ENCODE data around the gene OBSCN. TPM values are rescaled to one million over a fixed set of nuclear protein-coding genes. Genes with fewer than 3 reads are reported as not detected.

OBSCN gene
- total and polyA plus RNA-seq, 2 of the 4 experiments (the other 2 are of a cell fraction): 4.1 to 9.5 TPM

DNA sequence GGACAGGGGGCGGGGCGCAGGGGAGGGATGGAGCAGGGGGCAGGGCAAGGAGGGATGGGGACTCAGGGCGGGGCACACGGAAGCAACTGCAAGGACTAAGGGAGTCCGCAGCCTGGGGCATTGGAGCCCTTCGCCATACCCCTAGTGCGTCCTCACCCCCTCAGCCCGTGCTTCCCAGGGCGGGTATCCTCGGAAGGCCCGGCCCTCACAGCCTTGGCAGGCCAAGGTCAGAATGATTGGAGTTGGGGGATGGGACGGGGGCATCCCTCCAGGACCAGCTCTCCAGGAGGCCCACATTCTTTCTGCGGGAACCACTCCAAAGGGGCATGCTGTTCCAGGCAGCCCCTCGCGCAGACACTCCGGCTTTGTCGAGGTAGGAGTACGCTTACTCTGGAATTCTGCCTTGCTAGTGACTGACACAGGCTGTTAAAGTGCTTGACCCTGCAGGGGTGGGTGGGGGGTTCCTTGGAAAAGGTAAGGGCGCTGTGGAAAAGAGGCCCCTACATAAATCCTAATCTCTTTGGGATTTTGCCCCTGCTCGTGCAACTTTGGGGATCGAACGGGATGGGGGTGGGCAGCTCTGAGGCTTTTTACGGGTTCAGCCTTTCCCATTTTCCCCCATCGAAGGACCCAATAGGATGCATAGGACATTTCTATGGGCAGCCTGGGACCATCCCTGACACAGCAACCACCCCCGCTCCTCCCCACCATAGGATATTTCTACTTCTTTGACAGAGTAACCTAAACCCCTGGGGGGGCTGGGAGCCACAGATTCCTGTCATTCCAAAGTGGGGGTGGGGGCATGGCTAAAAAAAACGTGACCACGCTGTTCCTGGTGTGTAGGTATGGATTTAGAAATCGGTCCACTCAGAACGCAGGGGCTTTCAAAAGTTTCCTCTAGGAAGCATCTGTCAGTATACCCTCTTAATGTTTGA lies 199.5 kb downstream of the OBSCN start:
- Histone ChIP-seq H3K36me3 (ENCODE audit: control insufficient read depth, insufficient read depth, low read length) (peaks cover 26% of the 10 kb centered on the region), H4K5ac (ENCODE audit: low read depth, low read length) (peak overlapping the region; percentile 41), H3K27me3 (ENCODE audit: control insufficient read depth, insufficient read depth, low read length) (no peaks in the 10 kb centered on the region), H2AFZ (replicated peaks; ENCODE audit: low read length, poor library complexity) (peak overlapping the region; percentile 90), H3K9me3 (ENCODE audit: control insufficient read depth, insufficient read depth, low read length) (no peaks in the 10 kb centered on the region), H3K9ac (ENCODE audit: low read depth, low read length) (peak overlapping the region; percentile 70), H3K27ac (ENCODE audit: insufficient read depth, low read length) (peak overlapping the region; percentile 59), H2BK5ac (ENCODE audit: low read depth, low read length, poor library complexity, severe bottlenecking) (peak overlapping the region; percentile 51), H2BK120ac (ENCODE audit: low read depth, low read length) (peak overlapping the region; percentile 42), H3K4ac (ENCODE audit: low read depth, low read length) (peak overlapping the region; percentile 94), H2BK15ac (ENCODE audit: low read depth, low read length) (no peak overlapping the region; the same call in 2 of the 3 replicates), H4K8ac (ENCODE audit: low read depth in 2 of 2, low read length in 2 of 2) (peak overlapping the region; percentile 53 to 80), H3K4me2 (ENCODE audit: low read depth, low read length) (peak overlapping the region; percentile 86), H2AK9ac (replicated peaks; ENCODE audit: low read depth, low read length, poor library complexity) (peak overlapping the region; percentile 98), H3K4me3 (ENCODE audit: insufficient read depth, low read depth, low read length) (peak overlapping the region; percentile 73), H2AK5ac (ENCODE audit: low read depth, low read length) (peak overlapping the region; percentile 80), H3K79me1 (ENCODE audit: low read depth in 1 of 2, low read length in 2 of 2) (peaks cover 26 to 79% of the 10 kb centered on the region in 2 experiments), H4K91ac (ENCODE audit: insufficient read depth, low read depth, low read length) (peak overlapping the region; percentile 87), H2BK20ac (ENCODE audit: low read depth, low read length) (0 out of 2 replicates have a peak overlapping the region, but pooled peaks have one; percentile 5), H3K18ac (ENCODE audit: low read depth, low read length) (peak overlapping the region; percentile 6), H4K20me1 (ENCODE audit: insufficient read depth, low read length) (peaks cover 44% of the 10 kb centered on the region), H3K23ac (ENCODE audit: low read depth, low read length) (peak overlapping the region; percentile 87), H3K4me1 (ENCODE audit: control insufficient read depth, insufficient read depth, low read length) (peaks cover 17% of the 10 kb centered on the region), H3K9me1 (ENCODE audit: insufficient read depth, low read length) (peaks cover 19% of the 10 kb centered on the region), H3K14ac (replicated peaks; ENCODE audit: low read depth, low read length) (peak overlapping the region; percentile 90), H3K56ac (ENCODE audit: extremely low read depth, insufficient read depth, low read length) (peak overlapping the region; percentile 79)
- 0% methylated on average over 5 of the region's 29 CpGs; no CpG with 5 or more reads in 1 of the 2 experiments for WGBS, 2 experiments (ENCODE audit: extremely low coverage in 2 of 2, insufficient read length in 1 of 2)
- intact Hi-C loops (cut with micrococcal nuclease): loop anchor here (1.0 kb wide), 1 partner anchor 50 kb away; a partner anchor contains a TSS
- TF ChIP-seq RAD21 (IDR thresholded peaks at IDR 0.05; ENCODE audit: low read length) (no peak), MAZ (IDR thresholded peaks at IDR 0.05; ENCODE audit: borderline replicate concordance, low read depth, low read length) (peak; percentile 38; the same call in 1 of the 2 replicates), BHLHE40 (IDR thresholded peaks at IDR 0.05; ENCODE audit: low read depth, low read length) (peak; percentile 58; the same call in 1 of the 2 replicates), CEBPB (IDR thresholded peaks at IDR 0.05; ENCODE audit: low read depth, low read length) (no peak), POLR2A (IDR thresholded peaks at IDR 0.05; ENCODE audit: low read depth, low read length) (no peak), RCOR1 (IDR thresholded peaks at IDR 0.05; ENCODE audit: insufficient replicate concordance, low read length) (no peak), MAFK (IDR thresholded peaks at IDR 0.05; ENCODE audit: low read depth, low read length) (no peak), RFX5 (IDR thresholded peaks at IDR 0.05; ENCODE audit: low read depth, low read length) (no peak), NFE2L2 (IDR thresholded peaks at IDR 0.05; ENCODE audit: low read depth, low read length) (no peak), FOS (IDR thresholded peaks at IDR 0.05; ENCODE audit: low read depth, low read length) (no peak), MXI1 (IDR thresholded peaks at IDR 0.05; ENCODE audit: borderline replicate concordance, low read depth, low read length) (no peak), CHD1 (IDR thresholded peaks at IDR 0.05; ENCODE audit: low read depth, low read length) (no peak), SMC3 (IDR thresholded peaks at IDR 0.05; ENCODE audit: low read depth, low read length) (no peak)
- TF ChIP-seq, protein P1, sequence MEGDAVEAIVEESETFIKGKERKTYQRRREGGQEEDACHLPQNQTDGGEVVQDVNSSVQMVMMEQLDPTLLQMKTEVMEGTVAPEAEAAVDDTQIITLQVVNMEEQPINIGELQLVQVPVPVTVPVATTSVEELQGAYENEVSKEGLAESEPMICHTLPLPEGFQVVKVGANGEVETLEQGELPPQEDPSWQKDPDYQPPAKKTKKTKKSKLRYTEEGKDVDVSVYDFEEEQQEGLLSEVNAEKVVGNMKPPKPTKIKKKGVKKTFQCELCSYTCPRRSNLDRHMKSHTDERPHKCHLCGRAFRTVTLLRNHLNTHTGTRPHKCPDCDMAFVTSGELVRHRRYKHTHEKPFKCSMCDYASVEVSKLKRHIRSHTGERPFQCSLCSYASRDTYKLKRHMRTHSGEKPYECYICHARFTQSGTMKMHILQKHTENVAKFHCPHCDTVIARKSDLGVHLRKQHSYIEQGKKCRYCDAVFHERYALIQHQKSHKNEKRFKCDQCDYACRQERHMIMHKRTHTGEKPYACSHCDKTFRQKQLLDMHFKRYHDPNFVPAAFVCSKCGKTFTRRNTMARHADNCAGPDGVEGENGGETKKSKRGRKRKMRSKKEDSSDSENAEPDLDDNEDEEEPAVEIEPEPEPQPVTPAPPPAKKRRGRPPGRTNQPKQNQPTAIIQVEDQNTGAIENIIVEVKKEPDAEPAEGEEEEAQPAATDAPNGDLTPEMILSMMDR (conservative IDR thresholded peaks at IDR 0.05; ENCODE audit: low read depth, low read length): no peak
- TF ChIP-seq, protein P2, sequence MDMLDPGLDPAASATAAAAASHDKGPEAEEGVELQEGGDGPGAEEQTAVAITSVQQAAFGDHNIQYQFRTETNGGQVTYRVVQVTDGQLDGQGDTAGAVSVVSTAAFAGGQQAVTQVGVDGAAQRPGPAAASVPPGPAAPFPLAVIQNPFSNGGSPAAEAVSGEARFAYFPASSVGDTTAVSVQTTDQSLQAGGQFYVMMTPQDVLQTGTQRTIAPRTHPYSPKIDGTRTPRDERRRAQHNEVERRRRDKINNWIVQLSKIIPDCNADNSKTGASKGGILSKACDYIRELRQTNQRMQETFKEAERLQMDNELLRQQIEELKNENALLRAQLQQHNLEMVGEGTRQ (IDR thresholded peaks at IDR 0.05; ENCODE audit: low read depth, low read length): no peak
- ChIA-PET CTCF (interaction anchor here (0.6 to 1.6 kb wide), 2 partner anchors 15 kb away, joined by 3 to 6 read pairs; no protein-coding TSS in a partner anchor), POLR2A (ENCODE audit: unreplicated experiment) (interaction anchor here (0.6 to 0.7 kb wide), 2 partner anchors 36 to 601 kb away, joined by 8 to 9 read pairs; no protein-coding TSS in a partner anchor)
- BruUV-seq (replicated peaks): no TSS peak
- dilution Hi-C loops (cut with HindIII; ENCODE audit: low sequenced_read_pairs, unreplicated experiment): no loop called here
- DNase-seq: no peak
- ATAC-seq (ENCODE audit: low read depth): 0 out of 2 replicates have a peak, but pooled peaks have one; percentile 1
- in situ Hi-C loops (cut with MboI; ENCODE audit: low sequenced_read_pairs): no loop called here
